ENCODE measurements around the gene PRDM1.
A peak's percentile ranks its signal among the peaks of the same experiment; 100 is the strongest.

Gene PRDM1

GRCh38 chr6:106115286-106115685 lies 29.1 kb downstream of the PRDM1 start:
- DNase-seq (ENCODE audit: low read depth in 2 of 3, low spot score in 1 of 3): no peak

GRCh38 chr6:106116125-106116832 lies 30.1 kb downstream of the PRDM1 start:
- no peak for DNase-seq (ENCODE audit: low read depth in 2 of 3, low spot score in 1 of 3)

GRCh38 chr6:106117579-106117978 lies 31.4 kb downstream of the PRDM1 start:
- DNase-seq (ENCODE audit: low read depth in 2 of 3, low spot score in 1 of 3): no peak

GRCh38 chr6:106118835-106119431 lies 32.8 kb downstream of the PRDM1 start:
- no peak for DNase-seq (ENCODE audit: low read depth in 2 of 3, low spot score in 1 of 3)

GRCh38 chr6:106119546-106119945 lies 33.4 kb downstream of the PRDM1 start:
- no peak for DNase-seq (ENCODE audit: low read depth in 2 of 3, low spot score in 1 of 3)

- no peak for DNase-seq (ENCODE audit: low read depth in 2 of 3, low spot score in 1 of 3)
Measured at GRCh38 chr6:106120006-106120405, 33.9 kb downstream of the PRDM1 start.

GRCh38 chr6:106120406-106120805 lies 34.3 kb downstream of the PRDM1 start:
- DNase-seq (ENCODE audit: low read depth in 2 of 3, low spot score in 1 of 3): no peak

- DNase-seq (ENCODE audit: low read depth in 2 of 3, low spot score in 1 of 3): no peak
Measured at GRCh38 chr6:106122306-106122918, 36.3 kb downstream of the PRDM1 start.

GRCh38 chr6:106122938-106123656 lies 37.0 kb downstream of the PRDM1 start:
- no peak for DNase-seq (ENCODE audit: low read depth in 2 of 3, low spot score in 1 of 3)

GRCh38 chr6:106124015-106124414 lies 37.9 kb downstream of the PRDM1 start:
- DNase-seq (ENCODE audit: low read depth in 2 of 3, low spot score in 1 of 3): no peak

- no peak for DNase-seq (ENCODE audit: low read depth in 2 of 3, low spot score in 1 of 3)
Measured at GRCh38 chr6:106124437-106125430, 38.6 kb downstream of the PRDM1 start.

- DNase-seq (ENCODE audit: low read depth in 2 of 3, low spot score in 1 of 3): peak; percentile 34 to 46 (median 44)
Measured at GRCh38 chr6:106125925-106126435, 39.8 kb downstream of the PRDM1 start.

GRCh38 chr6:106126482-106126881 lies 40.3 kb downstream of the PRDM1 start:
- no peak for DNase-seq (ENCODE audit: low read depth in 2 of 3, low spot score in 1 of 3)

GRCh38 chr6:106128981-106129781 lies 43.0 kb downstream of the PRDM1 start:
- DNase-seq (ENCODE audit: low read depth in 2 of 3, low spot score in 1 of 3): no peak

- DNase-seq (ENCODE audit: low read depth in 2 of 3, low spot score in 1 of 3): no peak
Measured at GRCh38 chr6:106132153-106132698, 46.1 kb downstream of the PRDM1 start.

- no peak for DNase-seq (ENCODE audit: low read depth in 2 of 3, low spot score in 1 of 3)
Measured at GRCh38 chr6:106133040-106133439, 46.9 kb downstream of the PRDM1 start.

GRCh38 chr6:106134087-106134770 lies 48.1 kb downstream of the PRDM1 start:
- no peak for DNase-seq (ENCODE audit: low read depth in 2 of 3, low spot score in 1 of 3)

- DNase-seq (ENCODE audit: low read depth in 2 of 3, low spot score in 1 of 3): no peak
Measured at GRCh38 chr6:106134906-106135634, 48.9 kb downstream of the PRDM1 start.

Data from stimulated activated CD4-positive, alpha-beta T cell treated with anti-CD3 and anti-CD28 coated beads, Interleukin-12 subunit alpha, Interleukin-12 subunit beta, amount 100 ng/mL, for 48 hours (primary cell).